Activated T-cell treated with anti-CD3 and anti-CD28 coated beads for 4 hours (primary cell): Measurements from ENCODE around the gene POU2AF1.
"Not testable (repeated sequence)": the region's sequence is repeated elsewhere in the genome, so short reads cannot be mapped to it uniquely, and the experiment has no call there.

Experiments
- DNase-seq: peaks from one replicate; pipeline ENCODE4 v3.0.0-alpha.2; 2020

The POU2AF1 gene

DNA sequence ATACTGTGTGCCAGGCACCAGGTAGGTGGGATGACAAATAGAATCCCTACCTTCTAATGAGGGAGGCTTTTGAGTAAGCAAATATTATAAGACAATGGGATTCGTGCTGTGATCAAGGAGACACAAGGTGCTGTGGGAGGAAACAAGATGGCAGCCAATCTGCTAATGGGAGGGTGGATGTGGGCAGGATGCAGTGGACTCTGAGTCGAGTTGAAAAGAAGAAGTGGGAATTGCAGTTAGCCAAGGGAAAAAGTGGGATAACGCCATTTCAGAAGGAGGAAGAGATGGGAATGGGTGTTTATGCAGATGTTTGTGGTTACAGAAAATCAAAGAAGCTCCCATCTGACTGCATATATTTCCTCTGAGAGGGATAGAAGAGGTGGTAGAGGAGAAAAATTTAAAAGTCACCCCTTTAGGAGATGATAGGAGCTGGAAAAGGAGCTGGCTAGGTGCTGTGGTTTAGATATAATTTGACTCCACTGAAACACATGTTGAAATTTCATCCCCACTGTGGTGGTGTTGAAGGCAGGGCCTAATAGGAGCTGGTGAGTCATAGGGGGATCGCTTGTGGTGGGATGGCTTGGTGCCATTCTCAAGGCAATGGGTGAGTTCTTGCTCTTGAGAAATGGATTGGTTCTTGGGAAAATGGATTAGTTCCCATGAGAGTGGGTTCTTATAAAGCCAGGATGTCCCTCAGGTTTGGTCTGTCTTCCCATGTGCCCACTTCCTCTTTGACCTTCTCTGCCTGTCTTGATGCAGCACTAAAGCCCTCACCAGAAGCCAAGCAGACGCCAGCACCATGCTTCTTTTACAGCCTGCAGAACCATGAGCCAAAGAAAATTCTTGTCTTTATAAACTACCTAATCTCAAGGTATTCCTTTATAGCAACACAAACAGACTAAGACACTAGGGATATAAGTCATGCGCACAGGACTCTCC, 30.0 kb upstream of the POU2AF1 start:
- no peak for DNase-seq

DNA sequence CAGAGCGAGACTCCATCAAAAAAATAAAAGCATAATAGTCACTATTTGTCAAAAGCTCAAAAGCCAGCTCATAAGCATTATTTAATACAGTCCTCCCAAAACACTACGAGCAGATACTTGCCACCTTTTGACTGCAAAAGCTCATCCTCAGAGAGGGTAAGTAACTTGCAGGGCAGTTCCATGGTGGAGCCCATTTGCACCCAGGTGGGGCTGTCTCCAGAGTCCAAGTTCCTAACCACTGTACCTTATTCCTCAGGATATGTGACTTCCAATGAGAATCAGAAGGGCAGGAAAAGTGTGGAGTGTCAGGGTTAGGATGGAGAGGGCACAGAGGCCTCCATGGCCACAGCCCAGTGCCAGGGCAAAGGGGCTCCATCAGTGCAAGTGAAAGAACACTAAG, 28.6 kb upstream of the POU2AF1 start:
- no peak for DNase-seq

DNA sequence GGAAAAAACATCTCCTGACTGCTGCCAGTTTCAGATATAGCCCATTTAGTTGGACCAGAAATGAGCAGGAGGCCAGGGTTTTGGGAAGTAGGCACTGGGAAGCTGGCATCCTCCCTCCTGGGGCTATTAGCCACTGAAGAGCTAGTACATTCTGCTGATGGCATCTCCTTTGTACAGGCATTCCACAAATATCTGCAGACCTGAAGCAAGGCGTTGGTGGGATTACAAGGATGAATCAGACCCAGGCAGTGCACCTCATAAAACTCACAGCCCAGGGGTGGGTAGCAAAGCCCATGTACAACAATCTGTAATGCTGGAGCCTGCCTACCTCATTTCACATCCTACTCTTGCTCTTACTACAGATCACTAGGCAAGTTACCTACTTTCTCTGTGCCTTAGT, 27.5 kb upstream of the POU2AF1 start:
- no peak for DNase-seq

DNA sequence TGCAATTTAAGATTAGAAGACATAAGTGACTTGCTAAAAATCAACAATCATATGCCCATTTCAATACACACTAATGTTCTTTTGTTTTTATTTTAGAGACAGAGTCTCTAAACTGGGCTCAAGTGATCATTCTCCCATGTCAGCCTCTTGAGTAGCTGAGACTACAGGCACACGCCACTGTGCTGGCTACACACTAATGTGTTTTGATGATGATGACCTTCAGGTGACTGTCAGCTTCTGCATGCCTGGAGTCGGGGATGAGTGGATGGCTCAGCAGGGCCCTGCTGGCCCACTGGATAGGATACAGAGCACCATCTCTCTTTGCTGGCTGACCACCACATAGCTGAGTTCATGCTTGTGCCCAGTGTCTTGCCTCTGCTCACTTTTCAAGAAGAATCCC, 27.0 kb upstream of the POU2AF1 start:
- no peak for DNase-seq

DNA sequence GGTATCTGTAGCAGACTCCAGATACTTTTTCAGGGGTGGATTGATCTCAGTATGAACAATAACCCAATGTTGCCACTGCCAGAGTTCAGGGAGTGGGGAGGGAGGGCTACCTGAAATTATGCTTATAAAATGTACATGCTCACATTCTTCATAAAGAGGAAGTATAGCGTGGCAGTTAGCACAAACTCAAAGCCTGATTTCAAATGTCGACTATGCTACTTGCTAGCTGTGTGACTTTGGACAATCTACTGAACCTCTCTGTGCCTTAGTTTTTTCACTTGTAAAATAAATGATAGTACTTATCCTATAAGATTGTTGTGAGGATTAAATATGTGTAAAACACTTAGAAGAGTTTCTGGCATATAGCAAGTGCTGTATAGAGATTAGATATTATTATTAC, 26.5 kb upstream of the POU2AF1 start:
- no peak for DNase-seq

DNA sequence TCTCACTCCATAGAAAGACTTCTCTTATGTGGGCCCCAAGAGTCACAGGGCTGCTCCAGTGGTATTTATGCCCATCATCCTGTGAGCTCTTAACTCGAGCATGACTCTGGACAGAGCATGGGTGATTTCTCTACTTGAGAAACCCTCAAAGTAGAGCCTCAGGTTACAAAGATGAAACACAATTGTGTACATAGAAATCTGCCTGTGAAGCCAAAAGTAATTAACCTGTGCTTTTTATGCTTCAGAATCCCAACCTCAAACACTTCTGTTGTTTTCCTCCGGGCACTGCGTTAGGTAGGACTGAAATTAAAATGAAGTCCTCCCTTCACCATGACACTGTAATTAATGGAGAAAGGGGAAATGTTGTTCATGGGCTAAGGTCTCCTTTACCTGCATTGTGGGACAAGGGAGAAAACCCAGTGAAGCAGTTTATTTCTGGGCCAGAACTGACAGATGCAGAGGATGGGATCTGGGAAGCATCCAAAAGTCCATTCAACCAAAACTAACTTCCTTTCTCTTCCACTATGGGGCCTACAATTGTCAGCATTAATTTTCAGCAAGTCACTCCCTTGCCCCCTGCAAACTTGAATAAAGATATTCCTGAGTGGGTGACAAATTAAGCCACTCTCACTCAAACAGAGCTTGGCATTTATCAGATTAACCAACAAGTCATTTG, 24.1 kb upstream of the POU2AF1 start:
- DNase-seq, result no peak

DNA sequence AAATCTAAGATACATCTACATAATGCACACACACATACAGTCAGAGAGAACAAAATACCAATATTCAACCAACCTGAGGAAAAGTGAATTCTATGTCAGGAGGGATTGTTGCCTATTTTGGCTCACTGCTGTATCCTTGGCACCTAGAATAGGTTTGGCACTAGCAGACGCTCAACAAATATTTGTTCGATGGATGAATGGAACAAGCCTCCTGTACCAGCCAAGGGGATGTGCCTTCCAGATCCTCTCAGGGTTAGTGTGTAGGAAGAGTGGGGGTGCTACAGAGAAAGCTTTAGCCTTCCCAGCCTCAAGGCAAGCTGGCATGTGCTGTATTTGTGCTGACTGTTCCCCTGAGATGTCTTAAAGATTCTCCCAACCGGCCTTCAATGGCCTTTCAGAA, 23.3 kb upstream of the POU2AF1 start:
- DNase-seq, result no peak

DNA sequence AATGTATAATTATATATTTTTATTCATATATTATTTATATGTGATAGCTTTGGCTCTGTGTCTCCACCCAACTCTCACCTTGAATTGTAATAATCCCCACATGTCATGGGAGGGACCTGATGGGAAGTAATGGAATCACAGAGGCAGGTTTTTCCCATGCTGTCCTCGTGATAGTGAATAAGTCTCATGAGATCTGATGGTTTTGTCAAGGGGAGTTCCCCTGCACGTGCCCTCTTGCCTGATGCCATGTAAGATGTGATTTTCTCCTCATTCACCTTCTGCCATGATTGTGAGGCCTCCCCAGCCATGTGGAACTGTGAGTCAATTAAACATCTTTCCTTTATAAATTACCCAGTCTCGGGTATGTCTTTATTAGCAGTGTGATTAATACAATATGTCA, 22.9 kb upstream of the POU2AF1 start:
- not testable (repeated sequence) for DNase-seq

DNA sequence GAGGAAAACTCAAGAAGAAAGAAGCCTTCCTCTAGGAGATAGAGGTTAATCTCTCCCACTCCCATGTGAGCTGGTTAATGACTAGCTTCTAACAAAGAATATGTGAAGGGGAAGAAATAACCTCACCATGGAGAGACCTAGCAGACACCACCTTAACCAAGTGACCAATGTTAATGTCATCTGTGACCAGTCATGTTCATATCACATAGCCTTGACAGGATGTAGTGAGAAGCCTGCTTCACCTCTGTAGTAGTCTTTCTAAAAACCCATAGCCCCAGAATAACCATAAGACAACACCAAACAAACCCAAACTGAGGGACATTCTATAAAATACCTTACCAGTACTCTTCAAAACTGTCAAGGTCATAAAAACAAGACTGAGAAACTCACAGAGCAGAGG, 21.5 kb upstream of the POU2AF1 start:
- no peak for DNase-seq

DNA sequence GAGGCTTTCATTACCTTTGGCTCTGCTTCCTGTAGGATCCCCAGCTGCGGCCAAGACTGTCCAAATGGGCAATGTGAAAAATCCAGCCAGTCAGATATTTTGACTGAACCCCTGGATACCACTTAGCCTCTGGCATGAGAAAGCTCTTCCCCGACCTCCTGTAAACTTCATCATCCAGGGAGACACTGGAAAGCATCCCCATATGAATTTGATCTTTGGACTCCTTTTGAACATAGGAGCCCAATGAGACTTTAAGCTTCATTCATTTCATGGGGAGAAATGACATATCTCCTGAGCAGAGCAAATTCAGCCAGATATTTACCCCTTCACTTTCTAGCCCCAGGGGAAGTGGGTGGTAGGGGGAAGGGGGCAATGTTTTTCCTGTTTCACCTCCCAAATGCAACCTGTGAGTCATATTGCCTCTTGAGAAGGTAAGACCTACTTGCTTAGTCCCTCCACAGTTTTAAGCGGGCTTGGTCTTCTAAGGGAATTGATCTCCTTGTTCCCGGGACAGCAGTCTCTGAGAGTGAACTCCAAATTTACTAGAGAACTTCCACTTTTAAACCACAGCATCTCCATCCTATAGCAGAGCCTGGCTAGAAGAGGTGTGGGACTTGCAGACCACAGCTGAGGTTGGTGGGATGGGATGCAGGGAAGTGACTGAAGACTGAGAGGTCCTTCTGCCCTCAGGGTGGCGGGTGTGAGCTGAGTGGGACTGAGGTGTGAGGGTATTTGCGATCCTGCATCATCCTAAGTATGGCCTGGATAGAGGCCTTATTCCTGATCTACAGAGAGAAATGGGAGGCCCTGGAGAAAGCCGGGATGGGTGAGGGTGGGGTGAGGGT, 20.3 kb upstream of the POU2AF1 start:
- DNase-seq, result no peak

DNA sequence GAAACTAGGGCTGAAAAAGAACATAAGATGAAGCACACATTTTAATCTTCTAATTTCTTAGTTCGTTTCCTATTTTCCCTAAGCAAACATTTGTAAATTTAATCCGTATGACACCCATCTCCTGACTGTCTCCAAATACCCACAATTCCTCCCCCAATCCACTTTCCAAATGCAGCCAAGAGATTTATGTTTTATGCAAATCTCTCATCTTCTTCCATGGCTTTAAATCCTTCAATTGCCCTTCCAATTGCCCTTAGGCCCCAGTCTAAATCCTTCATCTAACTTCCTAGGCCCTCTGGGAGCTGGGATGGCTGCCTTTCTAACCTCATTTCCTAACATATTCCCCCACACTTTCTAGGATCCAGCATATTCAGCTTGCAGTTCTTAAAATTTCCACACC, 18.0 kb upstream of the POU2AF1 start:
- DNase-seq, result no peak

DNA sequence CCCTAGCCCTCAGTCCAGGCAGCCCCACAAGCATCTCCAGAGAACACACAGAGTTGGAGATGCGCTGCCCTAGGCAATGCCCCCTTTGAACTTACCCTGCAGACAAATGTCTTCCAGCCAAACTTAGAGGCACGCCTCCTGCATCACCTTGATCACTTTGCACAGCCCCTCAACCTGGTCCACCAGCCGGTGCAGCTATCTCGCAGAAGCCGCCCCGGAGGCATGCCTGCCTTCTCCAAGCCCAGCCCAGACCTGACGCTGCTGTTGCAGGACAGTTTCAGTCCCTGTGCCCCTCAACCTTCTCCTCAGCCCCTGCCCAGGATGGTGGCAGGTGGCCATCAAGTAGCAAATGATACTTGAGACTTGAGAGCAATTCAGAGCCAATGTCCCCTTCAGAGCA, 16.7 kb upstream of the POU2AF1 start:
- DNase-seq, result no peak

DNA sequence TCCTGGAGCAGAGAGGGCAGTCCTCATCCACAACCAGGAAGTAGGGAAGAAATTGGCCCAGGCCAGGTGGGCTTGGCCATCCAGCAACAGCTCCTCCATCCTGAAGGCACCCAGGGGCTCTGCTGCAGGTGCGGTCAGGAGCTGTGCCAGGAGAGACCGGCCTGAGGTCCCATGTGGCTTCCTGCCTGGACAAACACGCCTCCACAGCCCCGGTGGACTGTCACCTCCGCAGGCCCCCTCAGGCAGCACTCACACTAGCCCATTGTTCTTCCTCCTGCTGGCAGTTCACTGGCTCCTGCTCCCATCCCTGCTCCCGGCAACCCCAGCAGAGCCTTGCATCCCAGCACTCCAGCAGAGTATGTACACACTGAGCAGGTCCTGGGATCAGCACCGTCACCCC, 16.0 kb upstream of the POU2AF1 start:
- no peak for DNase-seq

DNA sequence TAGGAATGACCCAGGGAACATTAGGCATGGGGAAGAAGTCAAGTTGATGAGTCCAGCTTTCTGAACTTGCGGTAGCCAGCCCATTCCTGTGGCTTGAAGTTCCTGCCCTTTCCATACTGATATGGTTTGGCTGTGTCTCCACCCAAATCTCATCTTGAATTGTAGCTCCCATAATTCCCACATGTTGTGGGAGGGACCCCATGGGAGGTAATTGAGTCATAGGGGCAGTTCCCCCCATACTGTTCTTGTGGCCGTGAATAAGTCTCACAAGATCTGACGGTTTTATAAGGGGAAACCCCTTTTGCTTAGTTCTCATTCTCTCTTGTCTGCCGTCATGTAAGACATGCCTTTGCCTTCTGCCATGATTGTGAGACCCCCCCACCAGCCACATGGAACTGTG, 15.1 kb upstream of the POU2AF1 start:
- DNase-seq, result not testable (repeated sequence)

DNA sequence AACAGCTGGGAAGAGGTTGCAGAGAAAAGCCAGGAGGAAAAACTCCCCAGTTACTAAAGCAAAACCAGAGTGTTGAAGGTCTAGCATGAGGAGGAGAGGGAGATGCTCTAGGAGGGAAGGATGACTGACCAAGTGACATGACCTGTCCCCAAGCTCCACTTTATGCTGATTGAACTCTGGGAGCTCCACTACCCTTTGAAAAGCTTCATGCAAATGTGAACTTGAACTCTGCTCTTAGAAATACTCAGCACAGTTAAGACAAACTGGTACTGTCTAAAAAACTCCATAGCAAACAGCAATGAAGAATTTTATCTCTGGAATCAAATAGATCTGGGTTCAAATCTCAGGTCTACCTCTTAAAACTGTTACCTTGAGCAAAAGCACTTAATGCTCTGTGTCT, 14.5 kb upstream of the POU2AF1 start:
- no peak for DNase-seq

DNA sequence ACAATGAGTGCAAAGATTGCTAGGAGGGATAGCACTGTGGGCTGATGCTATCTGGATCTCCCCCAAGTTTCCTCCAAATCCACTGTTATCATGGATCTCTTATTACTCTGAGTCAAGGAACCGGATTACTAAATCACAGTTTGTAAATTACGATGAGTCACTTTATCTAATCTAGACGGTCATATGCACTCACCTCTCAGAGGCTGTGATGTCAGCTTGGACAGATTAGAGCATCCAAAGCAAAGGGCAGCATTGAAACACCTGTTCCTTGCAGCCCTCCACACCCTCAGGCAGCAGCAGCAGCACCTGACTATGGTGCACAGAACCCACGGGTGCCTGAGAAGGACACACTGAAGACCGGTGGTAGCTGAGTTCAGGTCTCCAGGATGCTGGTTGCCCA, 14.0 kb upstream of the POU2AF1 start:
- DNase-seq, result no peak

DNA sequence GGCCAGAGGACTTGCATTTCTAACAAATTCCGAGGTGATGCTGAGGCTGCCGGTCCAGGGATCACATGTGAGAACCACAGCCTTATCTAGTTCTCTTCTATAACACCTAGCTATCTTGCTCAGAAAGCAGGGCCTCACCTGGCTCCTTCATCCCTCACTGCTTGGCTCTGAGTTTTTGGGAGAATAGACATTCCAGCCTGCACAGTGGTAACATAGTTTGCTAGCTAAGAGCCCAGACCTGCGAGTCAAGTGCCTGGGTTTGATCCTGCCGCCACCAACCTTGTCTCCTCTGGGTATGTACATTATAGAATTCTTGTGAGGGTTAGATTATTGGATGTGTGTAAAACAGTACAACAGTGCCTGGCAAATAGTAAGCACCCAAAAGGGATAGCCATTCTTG, 13.5 kb upstream of the POU2AF1 start:
- no peak for DNase-seq

DNA sequence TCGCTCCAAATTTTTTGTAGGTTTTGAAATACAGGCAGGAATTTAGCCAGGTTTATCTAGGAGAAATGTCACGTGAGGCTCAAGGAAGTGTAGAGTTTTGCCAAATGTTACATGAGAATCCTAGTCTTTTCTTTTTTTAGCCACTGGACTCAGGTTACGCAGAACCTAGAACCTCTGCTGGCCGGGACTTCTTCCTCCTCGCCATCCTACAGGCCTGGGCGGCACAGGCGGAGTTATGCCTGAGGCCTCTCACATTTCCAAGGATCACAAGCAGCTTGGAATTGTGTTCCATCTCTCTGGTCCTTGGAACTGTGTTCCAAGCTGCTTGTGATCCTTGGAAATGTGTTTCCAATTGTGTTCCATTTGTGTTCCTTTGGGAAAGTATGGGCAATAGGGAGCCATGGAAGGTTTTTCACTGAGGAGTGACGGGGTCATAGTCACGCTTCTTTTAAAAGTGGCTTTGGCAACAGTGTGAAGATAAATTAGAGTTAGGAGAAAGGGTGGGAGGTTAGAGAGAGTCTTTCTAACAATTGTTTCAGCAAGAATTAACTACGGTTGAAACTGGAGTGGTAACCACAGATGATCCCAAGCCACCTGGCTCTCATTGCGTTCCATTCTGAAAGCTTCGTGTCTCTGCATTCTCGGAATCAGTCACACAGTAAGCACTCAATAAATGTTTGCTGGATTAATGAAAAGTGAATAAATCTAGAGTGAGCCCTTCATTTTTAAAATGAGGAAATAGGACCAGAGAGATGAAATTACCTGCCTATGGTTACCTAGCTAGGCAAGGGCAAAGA, 12.5 kb upstream of the POU2AF1 start:
- DNase-seq, result no peak

DNA sequence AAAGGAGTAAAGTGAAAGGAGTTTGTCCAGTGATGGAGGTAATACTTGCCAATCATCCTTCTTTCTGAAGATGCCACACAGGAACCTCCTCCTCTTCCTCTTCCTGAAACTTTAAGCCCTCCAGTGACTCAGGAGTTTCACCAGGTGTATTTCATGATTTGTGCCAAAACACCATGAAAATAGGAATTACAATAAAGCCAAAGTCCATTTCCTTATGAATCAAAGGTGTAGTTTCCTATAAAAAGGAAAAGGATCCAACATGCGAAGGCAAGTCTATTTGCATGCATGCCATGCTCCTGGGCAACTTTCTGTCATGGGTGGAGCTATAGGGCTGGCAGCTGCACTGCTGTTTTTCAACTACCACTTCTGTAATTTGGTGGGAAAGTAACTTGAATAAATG, 9.8 kb upstream of the POU2AF1 start:
- no peak for DNase-seq

DNA sequence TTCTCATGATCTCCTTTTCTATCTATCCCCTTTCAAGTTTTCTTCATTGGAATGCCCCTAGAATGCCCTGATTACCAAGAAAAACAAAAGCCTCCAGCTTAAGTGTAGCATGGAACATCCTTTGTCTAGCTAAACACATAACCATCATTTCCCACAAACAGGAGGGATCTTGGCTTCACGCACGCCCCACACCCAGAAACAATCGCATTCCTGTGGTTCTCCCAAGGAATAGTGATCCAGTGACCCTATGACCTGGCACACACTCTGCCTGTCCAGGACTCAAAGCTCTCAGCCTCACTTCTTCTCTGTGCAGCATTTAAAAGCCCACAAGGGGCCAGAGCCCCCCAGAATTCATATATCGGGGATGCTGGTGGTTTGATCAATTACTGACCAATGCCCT, 9.3 kb upstream of the POU2AF1 start:
- DNase-seq, result no peak

DNA sequence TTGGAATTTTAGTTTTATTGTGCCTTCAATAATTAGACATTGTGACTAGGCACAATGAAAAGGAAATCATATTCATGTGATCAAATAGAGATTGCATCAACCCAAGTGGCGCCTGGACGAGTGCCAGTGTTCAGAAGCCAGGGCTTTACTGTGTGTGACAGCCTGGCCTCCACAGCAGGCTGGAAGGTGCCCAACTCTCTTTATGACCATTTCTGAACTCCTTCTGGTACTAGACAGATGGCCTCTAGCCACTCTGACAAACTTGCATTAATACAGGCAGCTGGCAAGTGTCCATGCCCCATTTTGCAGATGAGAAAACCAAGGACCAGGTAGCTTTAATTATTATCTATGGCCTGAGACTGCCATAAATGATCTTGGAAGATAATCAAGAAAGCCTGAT, 8.3 kb upstream of the POU2AF1 start:
- no peak for DNase-seq

DNA sequence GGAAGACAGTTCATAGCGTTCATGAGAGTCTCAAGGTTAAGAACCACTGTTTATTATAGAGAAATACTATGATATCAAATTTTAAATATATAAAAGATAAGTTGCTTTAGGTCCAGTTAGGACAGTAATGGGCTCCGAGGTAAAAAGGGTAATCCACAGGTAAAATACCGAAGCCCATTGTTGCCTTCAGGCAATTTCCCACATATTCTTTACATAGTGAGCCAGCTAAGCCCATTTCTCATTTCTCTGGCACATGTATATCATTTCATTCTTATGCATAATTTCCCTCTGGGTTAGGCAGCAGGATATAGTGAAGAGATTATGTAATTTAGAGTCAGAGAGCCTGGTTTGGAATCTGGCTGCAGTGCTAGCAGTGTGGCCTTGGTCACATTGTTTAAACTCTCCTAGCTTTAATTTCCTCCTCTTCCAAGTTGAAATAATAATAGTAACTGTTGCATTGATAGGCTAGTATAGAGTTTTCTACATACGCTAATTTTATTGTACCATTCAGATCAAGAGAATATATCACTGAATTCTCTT, 7.6 kb upstream of the POU2AF1 start:
- no peak for DNase-seq
